NCI-H1105 treated with DMSO at 0.1 percent for 48 hours (cell line): ENCODE results near the gene HINT2.
A peak's percentile ranks its signal among the peaks of the same experiment; 100 is the strongest.

Source experiments
- DNase-seq: peaks from one replicate; lab custom pipeline; 2025; lab: John Stamatoyannopoulos, UW

Gene HINT2

DNA sequence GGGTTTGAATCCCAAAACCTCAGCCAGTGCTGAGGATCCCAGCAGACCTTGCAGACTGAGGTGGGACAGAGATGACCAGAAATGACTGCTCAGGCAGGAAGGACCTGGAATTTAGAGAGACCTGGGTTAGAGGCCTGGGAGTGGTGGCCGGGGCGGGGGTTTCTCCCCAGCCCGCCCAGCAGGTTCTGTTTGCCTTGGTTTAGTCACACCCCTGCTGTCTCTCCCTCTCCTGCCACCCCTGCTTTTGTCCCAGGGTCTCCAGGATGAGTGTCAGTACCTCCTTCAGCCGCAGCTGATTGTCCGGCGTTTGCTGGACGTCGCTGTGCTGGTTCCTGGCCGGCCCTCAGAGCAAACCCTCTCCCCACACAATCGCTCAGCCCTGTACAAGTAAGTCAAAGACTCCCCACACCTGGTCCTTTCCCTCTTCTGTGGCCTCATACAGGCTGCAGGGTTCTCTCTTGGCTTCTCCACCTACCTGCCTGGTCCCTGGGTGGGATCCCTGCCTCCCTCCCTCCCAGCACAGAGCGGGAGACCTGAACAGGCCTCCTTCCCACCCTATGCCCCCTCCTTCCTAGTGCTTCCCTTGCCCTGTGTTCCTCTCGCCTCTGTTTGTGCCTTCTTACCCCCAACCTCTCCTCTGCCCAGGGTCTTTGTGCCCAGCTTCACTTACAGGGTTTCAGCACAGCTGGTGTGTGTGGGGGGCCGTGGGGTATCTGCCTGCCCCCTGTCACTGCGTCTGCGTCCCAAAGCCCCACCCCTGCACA, 26.2 kb upstream of the HINT2 start:
- no peak for DNase-seq

DNA sequence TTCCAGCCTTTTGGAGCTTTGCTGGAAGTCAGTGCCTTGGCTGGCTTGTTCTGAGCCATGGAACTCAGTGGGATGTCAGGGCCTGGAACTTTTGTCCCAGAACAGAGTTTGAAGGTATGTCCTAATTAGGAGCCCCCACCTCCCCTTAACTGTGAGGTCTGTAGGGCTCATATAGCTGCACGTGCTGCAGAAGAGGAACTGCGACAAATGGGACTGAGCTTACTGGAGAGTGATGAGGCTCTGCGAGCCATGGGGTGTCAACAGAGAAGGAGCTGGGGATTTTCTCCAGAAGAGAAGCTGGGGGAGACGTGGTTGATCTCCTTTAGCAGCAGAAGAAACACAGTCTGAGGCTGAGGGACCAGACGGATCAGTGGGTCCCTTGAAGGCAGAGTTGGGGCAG, 25.1 kb upstream of the HINT2 start:
- no peak for DNase-seq

DNA sequence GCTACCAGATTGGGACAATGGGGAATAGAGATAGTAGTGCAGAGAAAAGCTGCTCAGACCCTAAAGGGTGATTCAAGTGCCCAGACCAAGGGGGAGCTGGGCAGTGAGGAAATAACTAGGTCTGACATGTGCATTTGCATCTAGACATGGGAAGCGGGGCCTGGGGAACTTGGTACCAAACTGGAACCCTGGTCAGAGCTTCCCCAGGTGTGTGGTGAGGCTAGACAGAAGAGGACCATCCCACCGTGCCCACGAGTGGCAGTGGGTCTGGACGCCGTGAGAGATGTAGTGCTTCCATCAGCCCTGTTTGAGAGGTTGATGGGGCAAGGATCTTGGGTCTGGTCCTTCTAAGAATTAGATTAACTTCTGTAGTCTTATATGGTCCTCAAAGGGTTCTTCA, 21.8 kb upstream of the HINT2 start:
- no peak for DNase-seq

DNA sequence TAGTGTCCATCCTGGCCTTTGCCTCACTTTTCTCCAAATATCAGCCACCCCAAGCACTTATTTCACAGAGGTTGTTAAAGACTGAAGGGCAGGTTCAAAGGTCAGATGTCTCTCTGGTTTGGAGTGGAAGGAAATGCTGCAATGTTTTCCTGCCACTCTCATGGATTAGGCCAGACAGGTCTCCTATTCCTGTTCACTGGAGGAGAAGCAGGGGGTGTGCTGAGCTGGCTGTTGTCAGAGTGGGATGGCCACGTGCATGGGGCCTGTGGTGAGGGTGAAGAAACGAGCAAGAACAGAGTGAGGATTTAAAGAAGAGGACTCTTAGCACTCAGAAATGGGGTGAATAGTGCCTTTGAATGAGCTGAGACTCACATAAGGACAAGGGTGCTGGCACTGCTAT, 20.9 kb upstream of the HINT2 start:
- no peak for DNase-seq

DNA sequence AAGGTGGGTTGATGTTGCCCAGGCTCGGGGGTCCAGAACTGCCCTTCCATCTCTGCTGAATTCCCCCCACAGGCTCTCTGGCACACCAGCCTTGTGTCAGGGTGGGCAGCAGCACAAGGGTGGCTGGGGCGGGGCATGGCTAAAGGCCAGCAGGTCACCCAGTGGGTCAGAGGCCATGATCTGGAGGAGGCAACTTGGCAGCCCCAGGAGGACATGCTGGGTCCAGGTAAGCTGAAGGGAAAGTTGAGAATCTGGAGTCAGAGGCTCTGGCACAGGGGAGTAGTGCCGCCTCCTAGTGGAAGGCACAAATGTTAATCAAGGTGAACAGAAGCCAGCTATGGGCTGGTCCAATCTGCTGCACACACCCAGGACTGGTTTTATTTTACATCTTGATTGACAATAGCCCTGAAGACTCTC, 20.4 kb upstream of the HINT2 start:
- DNase-seq, result no peak

DNA sequence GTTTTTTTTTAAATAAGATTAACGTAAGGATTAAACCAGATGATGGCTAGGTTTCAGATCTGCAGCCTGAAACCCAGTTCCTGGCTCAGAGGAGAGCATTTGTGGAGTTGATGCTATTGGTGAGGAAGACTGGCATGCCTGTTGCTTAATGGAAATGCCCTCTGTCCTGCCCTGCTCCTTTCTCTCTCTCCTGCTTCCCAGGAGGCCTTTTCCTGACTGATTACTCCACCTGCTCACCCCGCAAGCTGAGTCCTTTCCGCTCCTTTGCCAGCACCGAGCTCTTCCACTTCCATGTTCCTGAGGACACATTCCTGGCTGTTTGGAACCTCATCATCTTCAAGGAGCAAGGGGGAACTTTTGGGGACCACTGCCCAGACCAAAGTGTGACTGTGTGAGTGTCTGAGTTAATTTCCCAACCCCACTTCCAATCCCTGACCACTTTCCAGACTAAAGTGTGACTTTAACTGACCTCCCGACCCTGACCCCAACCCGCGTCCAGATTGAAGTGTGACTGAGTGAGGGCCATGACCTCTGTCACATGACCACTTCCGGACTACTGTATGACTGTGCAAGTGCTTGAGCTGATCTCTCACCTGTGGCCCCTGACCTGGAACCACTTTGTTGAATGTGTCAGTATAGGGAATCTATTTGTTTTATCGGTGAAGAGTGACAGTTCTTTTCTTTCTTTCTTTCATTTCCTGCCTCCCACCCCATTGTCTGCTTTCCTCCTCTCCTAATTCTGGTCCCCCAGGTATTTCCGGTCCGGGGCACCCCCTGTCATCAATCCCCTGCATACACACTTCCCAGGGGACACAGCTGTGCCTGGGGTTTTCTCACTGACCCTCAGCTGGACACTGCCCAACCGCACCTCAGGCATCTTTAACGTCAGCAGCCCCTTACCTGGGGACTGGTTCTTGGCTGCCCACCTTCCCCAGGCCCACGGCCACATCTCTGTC, 19.7 kb upstream of the HINT2 start:
- DNase-seq, result no peak

DNA sequence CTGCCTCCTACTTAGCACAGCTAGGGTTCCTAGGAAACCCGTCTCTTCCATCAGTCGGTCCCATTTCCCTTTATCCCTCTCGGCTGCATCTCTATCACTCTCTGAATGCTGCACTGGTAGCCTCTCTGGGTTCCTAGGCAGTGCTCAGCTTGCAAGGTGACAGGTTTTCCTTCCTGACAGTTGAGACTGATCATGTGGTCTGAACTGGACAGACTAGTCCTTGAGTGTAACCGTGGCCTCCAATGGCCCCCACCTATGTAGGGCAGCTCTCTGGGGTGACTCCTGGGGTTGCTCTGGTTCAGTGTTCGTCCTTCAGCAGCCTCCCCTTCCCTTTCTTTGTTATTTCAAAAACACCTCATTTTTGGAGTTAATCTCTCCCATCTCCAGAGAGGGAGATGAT, 18.0 kb upstream of the HINT2 start:
- no peak for DNase-seq

DNA sequence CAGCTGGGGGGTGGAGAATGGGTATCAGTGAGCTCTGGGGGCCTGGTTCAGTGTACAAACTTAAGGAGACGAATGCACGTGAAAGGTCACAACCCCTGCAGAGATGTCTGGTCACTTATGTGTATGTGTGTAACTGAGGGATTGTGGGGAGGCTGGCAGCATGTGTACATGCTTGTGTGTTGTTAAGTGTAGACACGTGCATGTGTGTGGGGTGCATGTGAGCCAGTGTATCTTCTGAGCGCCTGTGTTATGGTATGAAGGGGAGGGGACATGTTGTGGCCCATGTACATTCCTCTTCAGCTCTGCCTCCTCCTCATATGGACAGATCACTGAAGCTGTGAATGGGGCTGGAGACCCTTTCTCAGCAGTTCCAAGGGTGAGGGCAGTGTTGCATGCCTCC, 16.2 kb upstream of the HINT2 start:
- no peak for DNase-seq

DNA sequence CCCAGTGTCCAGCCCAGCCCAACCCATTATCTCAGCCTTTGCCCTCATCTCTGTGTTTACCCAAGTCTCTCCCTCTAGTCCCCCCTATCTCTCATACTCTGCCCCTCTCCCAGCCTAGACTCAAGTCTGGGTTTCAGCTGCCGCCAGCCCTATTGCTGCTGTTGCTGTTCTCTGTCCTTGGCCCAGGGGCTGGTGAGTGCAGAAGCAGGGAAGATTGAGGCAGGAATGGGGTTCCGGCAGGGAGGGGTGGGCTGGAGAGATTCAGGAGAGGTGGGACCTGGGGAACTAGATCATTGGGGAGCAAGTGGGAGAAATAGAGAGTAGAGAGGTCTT, 14.9 kb upstream of the HINT2 start:
- no peak for DNase-seq

DNA sequence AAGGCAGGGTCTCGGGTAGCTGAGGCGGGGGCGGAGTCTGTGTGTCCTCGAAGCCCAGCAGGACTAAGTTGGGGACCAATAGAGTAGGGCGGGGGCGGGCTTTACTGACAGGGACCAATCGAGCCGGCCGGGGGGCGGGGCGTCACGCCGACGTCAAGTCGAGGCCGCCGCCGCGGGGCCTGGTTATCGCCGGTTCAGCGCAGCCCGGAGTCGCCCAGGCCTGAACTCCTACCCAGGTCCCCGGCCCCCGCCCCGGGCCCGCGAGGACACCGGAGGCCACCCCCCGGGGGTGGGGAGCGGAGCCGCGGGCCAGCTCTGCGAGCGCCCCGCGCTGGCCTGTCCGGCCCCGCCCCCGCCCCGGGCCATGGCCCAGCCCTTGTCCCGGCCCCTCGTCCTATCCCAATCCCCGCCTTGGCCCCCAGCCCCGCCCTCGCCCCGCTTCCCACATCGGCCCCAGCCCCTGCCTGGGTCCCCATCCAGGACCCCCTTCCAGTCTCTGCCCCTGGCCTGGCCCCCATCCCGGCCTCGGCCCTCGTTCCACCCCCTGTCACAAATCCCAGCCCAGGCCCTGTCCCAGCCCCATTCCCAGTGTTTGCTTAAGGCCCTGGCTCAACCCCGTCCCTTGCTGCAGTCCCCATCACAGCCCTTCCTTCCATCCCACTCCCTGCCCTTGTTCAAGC, 14.4 kb upstream of the HINT2 start, which contains the start of gene TMEM8B:
Gene TMEM8B, plus strand, starts transcription at position 145 of the 680 bp plus-strand sequence. Its CDS starts 220 bp downstream, at position 365.
- peak; percentile 84 for DNase-seq

DNA sequence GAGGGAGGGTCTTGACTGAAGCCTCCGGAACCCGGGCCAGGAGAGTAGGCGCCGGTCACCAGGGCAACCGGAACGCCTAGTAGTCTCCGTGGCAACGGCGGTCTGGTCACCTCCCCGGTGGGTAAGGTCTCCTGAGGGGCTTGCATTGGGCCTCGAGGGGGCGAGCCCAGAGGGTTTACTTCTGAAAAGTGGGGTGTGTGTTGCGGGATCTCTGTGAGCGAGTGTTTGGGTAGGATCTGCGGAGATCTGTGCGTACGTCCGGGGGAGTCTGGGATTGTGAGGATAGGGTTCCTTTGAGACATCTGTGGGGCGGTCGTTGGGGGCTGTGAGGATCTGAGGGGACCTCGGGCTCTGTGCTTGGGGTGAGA, 13.9 kb upstream of the HINT2 start, which contains the start of gene FAM221B:
Gene FAM221B, minus strand, starts transcription at position 17 of the 368 bp plus-strand sequence. CDS start 2,571 bp downstream, outside the sequence.
- DNase-seq, result peak; percentile 48

DNA sequence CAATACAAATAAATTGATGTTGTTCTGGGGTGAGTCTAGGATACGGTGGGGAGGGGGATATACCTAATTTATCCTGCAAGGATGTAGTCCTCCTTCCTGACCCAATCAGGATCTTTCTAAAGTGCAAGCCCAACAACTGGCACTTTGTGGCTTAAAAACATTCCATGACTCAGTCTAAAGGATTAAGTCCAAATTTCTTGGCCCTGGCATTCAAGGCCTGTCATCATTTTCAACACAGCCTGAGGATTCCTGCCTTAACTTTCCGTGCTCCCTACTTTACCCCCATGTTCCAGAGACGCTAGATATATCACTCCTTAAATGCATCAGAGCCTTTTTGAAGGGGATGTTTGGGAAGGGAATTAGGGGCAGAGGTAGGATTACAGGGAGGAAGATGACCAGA, 12.6 kb upstream of the HINT2 start:
- no peak for DNase-seq

DNA sequence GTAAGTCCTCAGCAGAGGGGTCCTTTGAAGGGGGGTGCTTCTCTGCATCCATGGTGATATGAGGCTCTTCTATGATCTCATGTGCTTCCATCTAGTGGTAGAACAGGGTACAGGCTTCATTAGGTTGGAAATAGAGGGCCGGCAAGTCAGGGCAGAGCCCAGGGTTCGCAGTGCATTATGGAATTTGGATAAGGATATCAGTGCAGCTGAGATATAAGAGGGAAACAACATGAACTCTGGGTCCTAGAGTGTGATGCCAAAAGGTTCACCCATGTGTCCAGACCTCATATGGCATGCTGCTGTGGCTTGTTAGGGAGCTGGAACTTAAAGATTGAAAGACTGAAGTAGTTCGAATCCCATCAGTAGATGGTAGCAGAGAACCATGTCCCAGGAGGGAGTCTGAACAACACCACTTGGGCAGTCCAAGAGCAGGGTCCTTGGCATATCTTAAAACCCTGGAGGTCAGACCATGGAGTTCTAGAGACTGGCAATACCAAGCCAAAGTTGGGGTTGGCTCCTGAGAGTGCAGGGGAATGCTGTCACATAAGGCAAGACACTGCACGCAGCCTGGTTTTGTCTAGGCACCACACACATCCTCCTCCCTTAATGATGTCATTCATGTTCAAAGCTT, 11.3 kb upstream of the HINT2 start:
- peak; percentile 69 for DNase-seq

DNA sequence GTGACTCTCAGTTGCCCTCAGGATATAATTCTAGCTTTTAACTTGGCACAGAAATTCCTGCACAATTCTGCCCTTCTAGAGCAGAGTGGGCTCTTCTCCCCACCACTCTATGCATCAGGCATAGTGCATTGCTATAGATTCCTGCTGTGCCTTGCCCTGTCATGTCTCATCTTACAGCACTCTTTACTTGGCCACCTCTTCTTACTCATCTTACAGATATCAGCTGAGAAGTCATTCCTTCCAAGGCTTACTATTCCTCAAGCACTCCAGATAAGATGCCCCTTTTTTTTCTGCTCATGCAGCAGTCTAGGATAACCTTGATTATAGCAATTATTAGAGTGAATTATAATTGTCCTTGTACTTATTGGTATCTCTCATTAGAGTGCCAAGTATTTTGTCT, 8.1 kb upstream of the HINT2 start:
- DNase-seq, result no peak

DNA sequence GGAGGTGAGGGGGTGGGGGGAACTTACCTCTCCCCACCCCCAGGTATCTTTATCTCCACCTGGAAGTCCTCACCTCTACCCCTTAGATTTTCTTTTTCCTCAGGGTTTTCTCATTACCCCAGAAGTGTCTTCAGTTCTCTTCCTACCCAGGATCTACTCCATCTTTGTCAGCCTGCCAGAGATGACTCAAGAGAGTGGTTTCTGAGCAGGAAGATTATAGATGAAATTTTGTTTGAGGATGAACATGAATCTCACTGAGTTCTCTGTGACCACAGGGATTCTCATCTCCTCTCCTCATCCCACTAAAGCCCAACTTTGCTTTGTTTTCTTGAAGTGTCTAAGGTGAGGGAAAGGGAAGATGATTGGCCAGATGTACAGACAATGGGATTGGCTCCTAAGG, 5.2 kb upstream of the HINT2 start:
- DNase-seq, result no peak

DNA sequence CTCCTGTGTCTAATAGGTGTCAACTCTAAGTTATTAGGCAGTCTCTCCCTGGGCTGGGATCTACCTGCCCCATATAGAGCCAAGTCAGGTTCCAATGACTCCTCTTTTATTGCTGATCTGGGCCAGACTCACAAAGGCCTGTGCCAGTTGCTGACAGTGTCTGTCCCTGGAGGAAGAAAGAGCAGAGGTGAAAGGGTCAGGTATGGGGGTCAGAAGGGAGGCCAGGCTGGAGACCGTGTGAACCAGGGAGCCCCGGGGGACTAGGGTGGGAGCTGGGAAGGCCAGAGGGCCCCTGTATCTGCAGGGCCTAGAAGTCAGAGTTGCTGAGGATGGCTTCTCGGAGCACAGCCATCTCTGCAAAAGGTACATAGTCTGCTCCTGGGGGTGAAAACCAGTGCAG, 3.5 kb upstream of the HINT2 start:
- DNase-seq, result no peak

DNA sequence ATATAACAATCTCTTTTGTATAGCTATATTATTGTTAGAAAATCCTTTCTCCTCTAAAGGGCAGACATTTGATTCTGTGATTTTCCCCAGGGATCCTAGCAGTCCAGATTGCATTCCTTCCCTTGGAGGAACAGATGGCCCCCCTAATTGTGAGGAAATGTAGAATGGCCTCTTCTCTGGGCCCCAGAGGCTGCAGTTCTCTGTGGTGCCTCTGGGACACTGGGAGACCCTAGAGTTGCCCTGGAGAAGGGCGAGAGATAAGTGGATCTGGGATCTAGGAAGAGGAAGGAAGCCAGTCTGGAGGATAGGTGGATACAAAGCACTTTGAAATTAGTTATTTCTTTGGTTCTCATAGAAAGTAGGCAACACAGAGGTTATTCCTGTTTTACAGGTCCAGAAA, 1.9 kb upstream of the HINT2 start:
- DNase-seq, result no peak

DNA sequence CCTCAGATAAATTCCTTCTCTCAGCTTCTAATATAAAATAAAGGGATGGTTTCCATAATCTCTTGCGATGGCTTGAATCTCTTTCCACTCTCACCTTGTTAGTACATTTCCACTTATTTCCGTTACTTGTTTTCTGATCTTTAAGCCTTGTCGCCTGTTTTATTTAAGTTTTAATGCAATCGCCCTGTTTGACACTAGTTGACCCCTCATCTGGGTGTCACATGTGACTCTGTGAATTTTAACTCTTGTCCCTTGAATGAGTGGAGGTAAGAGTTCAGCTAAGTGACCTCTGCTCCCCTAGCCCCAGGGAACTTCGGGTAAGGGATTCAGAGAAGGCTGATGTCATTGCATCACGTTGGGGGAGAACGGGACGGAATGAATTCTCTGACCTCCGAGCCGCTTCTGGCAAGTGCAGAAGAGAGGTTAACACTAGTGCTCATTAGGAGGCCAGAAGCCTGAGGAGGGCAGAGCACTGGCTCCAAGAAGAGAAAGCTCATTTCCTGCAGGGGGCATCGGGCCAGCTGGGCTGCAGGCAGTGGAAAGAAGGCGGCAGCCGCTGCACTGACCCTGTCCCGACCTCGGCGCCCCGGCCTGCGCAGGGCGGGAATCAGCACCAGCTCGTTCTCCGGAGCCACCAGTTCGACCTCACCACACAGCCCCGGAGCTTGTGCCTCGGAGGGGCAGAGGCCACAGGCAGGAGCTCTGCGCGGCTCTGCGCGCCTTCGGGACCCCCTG, 569 bp downstream of the HINT2 start:
- peak; percentile 28 for DNase-seq

DNA sequence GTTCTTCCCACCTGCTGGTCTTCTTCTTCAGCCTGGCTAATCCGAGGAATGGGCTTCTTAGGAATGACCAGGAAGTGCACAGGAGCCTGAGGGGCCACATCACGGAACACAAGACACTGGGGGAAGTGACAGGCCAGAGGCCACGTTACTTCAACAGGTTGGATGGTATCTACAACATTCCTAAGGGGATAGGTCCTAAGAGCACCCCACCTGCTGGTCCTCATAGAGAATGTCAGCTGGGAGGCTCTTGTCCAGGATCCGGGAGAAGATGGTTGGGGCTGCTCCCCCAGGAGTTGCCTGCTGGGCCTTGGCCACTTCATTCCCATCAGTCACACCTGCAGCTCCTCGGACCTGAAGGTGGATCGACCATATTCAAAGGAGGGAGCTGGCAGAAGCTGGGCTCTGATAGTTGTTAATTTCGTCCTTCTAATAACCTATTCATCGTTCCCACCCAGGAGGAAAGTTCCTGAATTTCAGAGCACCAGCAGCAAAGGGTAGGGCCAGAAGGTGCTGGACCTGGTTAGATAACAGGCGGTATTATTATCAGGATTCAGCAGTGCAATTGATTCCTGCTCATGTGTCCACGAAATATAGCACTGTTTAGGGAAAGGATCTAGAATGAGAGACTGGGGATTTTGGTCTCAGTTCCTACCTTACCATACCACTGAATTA, 1.3 kb downstream of the HINT2 start:
- DNase-seq, result no peak

DNA sequence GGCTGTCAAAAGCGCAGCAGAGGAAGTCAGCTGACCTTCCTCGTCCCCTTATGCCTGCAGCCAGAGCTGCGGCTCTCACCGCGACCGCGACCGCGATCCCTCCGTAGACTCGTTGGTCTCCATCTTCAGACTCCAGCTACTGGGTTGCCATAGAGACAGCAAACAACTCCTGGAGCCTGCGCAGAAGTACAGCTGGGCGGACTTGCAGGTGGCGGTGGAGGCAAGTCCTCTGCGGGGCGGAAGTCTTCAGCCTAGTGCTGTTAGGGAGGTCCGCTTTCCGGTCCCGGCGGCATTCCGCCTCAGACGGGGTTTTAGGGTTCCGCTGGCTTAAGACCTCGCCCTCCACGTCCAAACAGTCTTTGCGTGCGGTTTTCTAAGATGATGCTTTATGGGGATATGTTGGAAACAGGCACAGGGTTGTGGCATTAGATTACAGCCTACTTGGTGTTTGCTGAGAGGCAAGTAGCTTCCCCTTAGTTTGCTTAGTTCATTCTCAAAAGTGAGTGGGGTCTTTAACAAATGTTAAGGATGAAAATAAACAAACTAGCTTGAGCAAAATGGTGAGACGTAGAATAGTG, 2.7 kb downstream of the HINT2 start, which contains the start of gene SPAG8:
Gene SPAG8, minus strand, starts transcription at position 238 of the 578 bp plus-strand sequence. Its CDS starts 115 bp downstream, at position 123.
- DNase-seq, result peak; percentile 97
